NCI-H2227 treated with DMSO at 0.1 percent for 48 hours (cell line): ENCODE measurements around the gene SCAMP4.
A peak's percentile ranks its signal among the peaks of the same experiment; 100 is the strongest.

ENCODE experiments used
- DNase-seq: peaks from one replicate; lab custom pipeline; 2025; lab: John Stamatoyannopoulos, UW

The SCAMP4 gene

GRCh38 chr19:1938071-1938470 is 32.9 kb downstream of the SCAMP4 start:
- no peak for DNase-seq

GRCh38 chr19:1941146-1942077 is 36.2 kb downstream of the SCAMP4 start, which contains the start of gene CSNK1G2:
Gene CSNK1G2, plus strand, starts transcription at chr19:1941172. Its CDS starts 28,601 bp downstream, at chr19:1969773.
- DNase-seq, result no peak

GRCh38 chr19:1942078-1942933 is 37.1 kb downstream of the SCAMP4 start:
- DNase-seq, result peak; percentile 11

- no peak for DNase-seq
Observed at GRCh38 chr19:1942934-1943555, 37.8 kb downstream of the SCAMP4 start.

GRCh38 chr19:1943661-1944087 is 38.5 kb downstream of the SCAMP4 start:
- no peak for DNase-seq

- DNase-seq, result no peak
Observed at GRCh38 chr19:1944088-1944915, 39.1 kb downstream of the SCAMP4 start.

GRCh38 chr19:1944916-1945561 is 39.8 kb downstream of the SCAMP4 start:
- no peak for DNase-seq

DNA sequence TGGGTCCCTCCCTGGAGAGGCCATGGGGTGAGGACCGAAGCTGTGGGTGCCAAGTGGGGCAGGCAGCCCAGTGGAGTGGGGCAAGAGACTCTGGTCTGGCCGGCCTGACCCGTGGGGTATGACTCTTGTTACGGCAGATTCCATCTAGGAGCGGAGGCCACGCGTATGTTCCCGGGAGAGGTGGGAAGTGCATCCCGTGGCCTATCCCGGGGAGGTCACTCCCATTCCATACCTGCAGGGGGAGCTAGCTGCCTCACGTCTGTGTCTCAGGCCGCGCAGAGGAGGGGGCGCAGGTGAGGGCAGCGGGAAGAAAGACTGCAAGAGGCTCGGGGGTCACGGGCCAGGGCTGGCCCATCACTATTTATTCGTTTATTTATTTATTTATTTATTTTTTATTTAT is 40.7 kb downstream of the SCAMP4 start:
- no peak for DNase-seq

- no peak for DNase-seq
Observed at GRCh38 chr19:1947651-1948209, 42.5 kb downstream of the SCAMP4 start.

DNA sequence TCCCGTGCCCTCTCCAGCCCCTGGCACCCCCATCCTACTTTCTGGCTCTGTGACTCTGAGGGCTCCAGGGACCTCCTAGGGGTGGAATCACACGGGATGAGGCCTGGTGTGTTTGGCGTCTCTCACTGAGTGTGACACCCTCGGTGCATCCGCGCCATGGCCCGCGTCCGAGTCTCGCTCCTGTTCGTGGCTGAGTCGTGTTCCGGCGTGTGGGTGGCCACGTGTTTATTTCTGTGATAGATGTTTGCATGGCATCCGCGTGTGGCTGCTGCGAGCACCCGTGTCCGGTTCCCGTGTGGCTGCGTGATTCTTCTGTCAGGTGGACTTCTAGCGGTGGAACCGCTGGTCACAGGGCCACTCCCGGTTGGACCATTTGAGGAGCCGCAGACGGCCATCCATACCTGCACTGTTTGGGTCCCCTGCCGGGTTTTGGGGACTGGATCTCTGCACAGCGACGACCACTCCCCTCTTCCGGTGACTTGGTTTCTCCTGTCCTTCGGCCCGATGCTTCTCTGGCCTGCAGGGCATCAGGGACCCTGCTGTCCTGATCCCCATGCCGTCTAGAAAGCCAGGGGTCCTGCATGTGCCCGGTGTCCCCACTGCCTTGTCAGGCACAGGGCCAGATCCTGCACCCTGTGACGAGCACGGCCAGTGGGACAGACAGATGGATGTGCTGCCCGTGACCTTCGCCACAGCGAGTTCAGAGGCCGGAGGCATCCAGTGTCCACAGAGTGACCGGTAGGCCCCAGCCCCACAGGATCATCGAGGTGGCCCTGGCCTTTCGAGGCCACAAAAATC is 44.3 kb downstream of the SCAMP4 start:
- DNase-seq, result no peak

DNA sequence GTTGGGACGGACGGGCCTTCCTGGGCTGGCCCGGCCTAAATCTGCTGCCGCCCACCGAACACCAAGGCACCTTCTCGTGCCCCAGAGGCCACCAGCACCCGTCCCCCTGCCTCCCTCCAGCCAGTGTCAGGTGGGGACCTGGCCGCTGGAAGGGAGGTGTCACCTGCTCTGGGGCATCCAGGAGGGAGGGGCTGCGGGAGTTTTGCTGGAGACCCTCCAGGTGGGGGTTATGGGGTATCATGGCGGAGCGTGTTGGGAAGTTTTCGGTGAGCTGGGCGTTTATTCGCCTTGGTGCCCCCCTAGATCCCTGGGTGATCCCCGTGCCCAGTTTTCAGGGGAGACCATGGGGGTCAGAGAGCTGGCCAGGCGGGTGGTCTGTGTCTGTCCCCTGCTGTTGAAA is 45.4 kb downstream of the SCAMP4 start:
- no peak for DNase-seq

DNA sequence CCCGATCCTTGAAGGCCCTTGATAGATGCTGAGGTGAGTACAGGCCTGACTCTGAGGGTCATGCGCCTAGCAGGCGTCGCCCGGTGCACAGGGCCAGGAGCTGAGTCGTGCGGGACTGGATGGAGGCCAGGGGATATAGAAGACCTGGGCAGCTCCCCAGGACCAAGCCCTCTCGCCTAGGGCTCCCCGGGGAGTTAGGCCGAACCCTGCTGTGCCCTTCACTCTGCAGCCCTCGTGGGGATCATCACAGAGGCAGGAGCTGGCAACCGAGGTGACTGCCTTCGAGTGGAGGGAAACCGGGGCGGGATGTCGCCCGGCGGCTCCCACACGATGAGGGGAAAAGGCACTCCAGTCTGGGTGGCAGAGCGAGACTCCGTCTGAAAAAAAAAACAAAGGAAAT is 47.4 kb downstream of the SCAMP4 start:
- DNase-seq, result no peak

- no peak for DNase-seq
Observed at GRCh38 chr19:1953037-1953436, 47.8 kb downstream of the SCAMP4 start.

DNA sequence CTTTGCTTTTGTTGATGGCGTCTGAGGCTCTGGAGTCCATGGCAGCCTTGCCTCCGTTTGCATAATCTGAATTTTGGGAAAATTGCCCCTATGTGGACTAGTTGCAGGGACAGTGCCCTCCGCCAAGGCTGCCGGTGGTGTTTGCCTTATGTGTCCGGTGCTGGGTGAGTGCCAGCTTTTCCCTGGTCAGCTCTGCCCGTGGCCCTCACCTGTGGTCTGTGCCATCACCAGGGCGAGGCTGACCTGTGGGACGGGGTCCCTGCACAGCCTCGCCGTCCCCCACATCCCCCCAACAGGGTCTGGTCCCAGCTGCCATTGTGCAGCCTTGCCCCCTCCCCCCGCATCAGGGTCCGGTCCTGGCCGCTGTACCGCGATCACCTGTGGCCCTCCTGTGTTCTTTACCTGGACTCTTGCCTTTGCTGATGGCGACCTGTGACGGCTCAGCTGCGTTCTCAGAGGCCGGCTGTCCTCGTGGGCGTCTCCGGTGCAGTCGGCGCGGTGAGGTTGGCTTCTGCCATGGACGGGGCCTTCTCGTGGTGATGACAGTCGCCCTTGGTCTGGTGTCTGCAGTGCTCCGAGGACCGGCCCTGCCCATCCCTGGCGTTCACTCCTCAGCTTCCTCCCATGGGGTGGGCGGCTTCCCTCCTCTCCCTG is 48.4 kb downstream of the SCAMP4 start:
- no peak for DNase-seq

- no peak for DNase-seq
Observed at GRCh38 chr19:1954532-1954933, 49.3 kb downstream of the SCAMP4 start.

GRCh38 chr19:1955171-1956121 is 50.2 kb downstream of the SCAMP4 start:
- DNase-seq, result no peak

GRCh38 chr19:1956122-1956494 is 50.9 kb downstream of the SCAMP4 start:
- DNase-seq, result no peak

GRCh38 chr19:1956868-1957492 is 51.8 kb downstream of the SCAMP4 start:
- DNase-seq, result no peak
